Caco-2 (cell line): ENCODE measurements around the gene RCN1. TPM values are rescaled to one million over a fixed set of nuclear protein-coding genes. Genes with fewer than 3 reads are reported as not detected.

ENCODE experiments used
- Bru-seq: library from RNA; stranded (reverse); fragments of 400-500 nt; gene quantifications from one replicate; lab custom pipeline; 2021; lab: Mats Ljungman, UMichigan
- BruChase-seq, 2 experiments: library from RNA; stranded (reverse); fragments of 400-500 nt; gene quantifications; one replicate each; lab custom pipeline; 2021; lab: Mats Ljungman, UMichigan
- BruUV-seq: library from RNA; stranded (reverse); fragments of 400-500 nt; replicated peaks from 2 replicates; lab custom pipeline; 2021; lab: Mats Ljungman, UMichigan
- CTCF ChIA-PET: fragments of 300-600 bp; sonication (Branson Sonifier 250); formaldehyde crosslinking; loops from one replicate; lab custom pipeline; 2022; ENCODE audit warnings: antibody characterized with exemption; lab: Charles Lee
- POLR2A ChIA-PET: fragments of 300-600 bp; sonication (Branson Sonifier 250); formaldehyde crosslinking; loops from one replicate; lab custom pipeline; 2022; ENCODE audit warnings: antibody characterized with exemption; lab: Charles Lee
- DNase-seq, 2 experiments: peaks; one replicate each; pipeline versions ENCODE4 v3.0.0 to v3.0.0-alpha.2; 2020 to 2022
- H3K27me3 ChIP-seq: replicated peaks from 2 replicates; pipeline ENCODE4 v1.6.0; 2011; ENCODE audit warnings: low read length; ENCODE audit not compliant: control insufficient read depth, insufficient read depth
- H3K36me3 ChIP-seq: 2 replicates; pipeline ENCODE4 v1.5.1; 2011; ENCODE audit warnings: low read length; ENCODE audit not compliant: control insufficient read depth, insufficient read depth
- H3K4me1 ChIP-seq: fragments of 250-450 bp; sonication (Bioruptor Pico); 2 replicates; pipeline ENCODE4 v1.5.1; 2020; ENCODE audit warnings: mild to moderate bottlenecking
- H3K4me3 ChIP-seq: 2 replicates; pipeline ENCODE4 v1.5.1; 2011; ENCODE audit warnings: low read depth, mild to moderate bottlenecking, control low read depth, low read length
- H3K9me3 ChIP-seq: fragments of 250-450 bp; sonication (Bioruptor Pico); 2 replicates; pipeline ENCODE4 v1.5.1; 2020; ENCODE audit warnings: mild to moderate bottlenecking, moderate library complexity
- H3K27ac Mint-ChIP-seq: one replicate; pipeline ENCODE4 v1.8.0; 2022; ENCODE audit warnings: mixed read lengths; ENCODE audit not compliant: unreplicated experiment
- H3K27me3 Mint-ChIP-seq: one replicate; pipeline ENCODE4 v1.8.0; 2022; ENCODE audit warnings: mixed read lengths; ENCODE audit not compliant: insufficient read depth, unreplicated experiment
- H3K36me3 Mint-ChIP-seq: one replicate; pipeline ENCODE4 v1.8.0; 2022; ENCODE audit warnings: mild to moderate bottlenecking, mixed read lengths; ENCODE audit not compliant: insufficient read depth, unreplicated experiment
- H3K4me1 Mint-ChIP-seq: one replicate; pipeline ENCODE4 v1.8.0; 2022; ENCODE audit warnings: low read depth, mixed read lengths; ENCODE audit not compliant: unreplicated experiment
- H3K4me3 Mint-ChIP-seq: one replicate; pipeline ENCODE4 v1.8.0; 2022; ENCODE audit warnings: mild to moderate bottlenecking, moderate library complexity, mixed read lengths; ENCODE audit not compliant: unreplicated experiment
- H3K9me3 Mint-ChIP-seq: one replicate; pipeline ENCODE4 v1.8.0; 2022; ENCODE audit warnings: mixed read lengths; ENCODE audit not compliant: unreplicated experiment
- CTCF ChIP-seq, 2 experiments: fragments of 200-600 bp in 1 of 2; IDR thresholded peaks; 1 replicate in 1 of 2; 2 replicates in 1 of 2; pipeline versions ENCODE4 v1.5.1 to v1.8.0; 2011 to 2022; ENCODE audit warnings: antibody characterized with exemption in 1 of 2, control low read depth in 1 of 2, inconsistent platforms in 1 of 2, low read depth in 1 of 2, low read length in 1 of 2, mild to moderate bottlenecking in 1 of 2, moderate library complexity in 1 of 2; ENCODE audit not compliant: insufficient read depth in 1 of 2, severe bottlenecking in 1 of 2, unreplicated experiment in 1 of 2
- intact Hi-C: fragments of 100-400 bp; cut with micrococcal nuclease; formaldehyde crosslinking; loops from one replicate; pipeline ENCODE4 v1.10.0; 2022; ENCODE audit not compliant: unreplicated experiment
- long read RNA-seq: library from polyadenylated mRNA; stranded (forward); transcript quantifications from one replicate; pipeline ENCODE4 v2.0.0, GENCODE V29; 2022
- total RNA-seq: library from RNA; stranded (reverse); gene quantifications from 2 replicates; pipeline ENCODE4 v1.2.3, GENCODE V29; 2022

RCN1 gene
- total RNA-seq = 151 and 185 TPM in 2 replicates
- Bru-seq, nascent RNA = percentile 96 among the genes with signal in this experiment
- BruChase-seq, experiment 1, labeled RNA remaining after a 2-hour chase = percentile 99 among the genes with signal in this experiment
- percentile 100 among the genes with signal in this experiment for BruChase-seq, experiment 2, labeled RNA remaining after a 6-hour chase
- long read RNA-seq, transcript RCN1-201 (6 exons, 2,572 nt) = major isoform, 285 of 305 reads
- long read RNA-seq, transcript RCN1-204 (2 exons, 2,653 nt) = minor isoform, 5 of 305 reads
- long read RNA-seq, partial matches to known transcripts = 3 of 305 reads
- long read RNA-seq, other reads (novel, unspliced or antisense) = 9 of 305 reads

- peak within 1 kb of the TSS; percentile 91 for H3K27ac Mint-ChIP-seq
- no TSS peak for BruUV-seq
- Histone ChIP-seq H3K36me3 (no peaks in the 10 kb centered on the region), H3K4me3 (peak within 1 kb of the TSS; percentile 65), H3K4me1 (peaks cover 13% of the 10 kb centered on the region), H3K9me3 (no peaks in the 10 kb centered on the region), H3K27me3 (no peaks in the 10 kb centered on the region)
- H3K27me3 Mint-ChIP-seq = peaks cover 9% of the 10 kb centered on the region
- H3K36me3 Mint-ChIP-seq = peaks cover 30% of the 10 kb centered on the region
- intact Hi-C loops = loop anchor here (1.0 kb wide), 1 partner anchor 13 kb away; no protein-coding TSS in a partner anchor
- H3K9me3 Mint-ChIP-seq = no peaks in the 10 kb centered on the region
- POLR2A ChIA-PET = interaction anchor here (0.5 to 1.3 kb wide), 9 partner anchors 10 to 294 kb away, joined by 3 to 6 read pairs (median 4); no protein-coding TSS in a partner anchor
- H3K4me3 Mint-ChIP-seq = peak within 1 kb of the TSS; percentile 83
- CTCF ChIA-PET = interaction anchor here (0.6 to 1.2 kb wide), 3 partner anchors 10 to 357 kb away, joined by 3 read pairs; no protein-coding TSS in a partner anchor
- peaks cover 28% of the 10 kb centered on the region for H3K4me1 Mint-ChIP-seq
- TF ChIP-seq CTCF (IDR thresholded peaks at IDR 0.05; ENCODE audit: insufficient read depth in 1 of 2, low read depth in 1 of 2, low read length in 1 of 2, severe bottlenecking in 1 of 2, unreplicated experiment in 1 of 2) = no peak
- peak; percentile 67 to 84 for DNase-seq
These were observed at the start of gene RCN1 for GRCh38 chr11:32090545-32091370. Gene RCN1 (plus strand): TSS chr11:32091074. CDS start chr11:32091197, 123 bp downstream.

DNA sequence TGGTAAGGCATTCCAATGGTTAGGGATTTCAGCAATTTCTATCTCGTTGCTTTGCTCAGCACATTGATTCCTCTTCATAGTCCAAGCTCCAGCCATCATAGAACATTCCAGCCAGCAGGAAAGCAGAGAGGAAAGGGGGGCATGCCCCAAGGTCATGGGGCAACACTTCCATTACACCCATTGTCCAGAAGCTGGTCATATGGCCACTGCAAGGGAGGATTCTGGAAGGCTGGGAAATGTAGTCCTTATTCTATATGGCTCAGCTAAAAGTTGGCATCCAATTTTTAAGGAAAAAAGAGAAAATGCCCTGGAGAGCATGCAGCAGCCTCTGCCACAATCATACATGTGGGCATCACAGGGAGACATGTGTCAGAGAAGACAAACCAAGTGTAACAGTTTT, 47.1 kb upstream of the RCN1 start:
- Histone ChIP-seq H3K36me3 (no peaks in the 10 kb centered on the region), H3K27me3 (no peaks in the 10 kb centered on the region), H3K4me3 (no peak overlapping the region), H3K9me3 (no peaks in the 10 kb centered on the region), H3K4me1 (no peaks in the 10 kb centered on the region)
- no peak for DNase-seq
- Mint-ChIP-seq H3K27ac (no peak overlapping the region), H3K4me1 (no peaks in the 10 kb centered on the region), H3K27me3 (peaks cover 20% of the 10 kb centered on the region), H3K36me3 (no peaks in the 10 kb centered on the region), H3K9me3 (no peaks in the 10 kb centered on the region), H3K4me3 (no peak overlapping the region)
- BruUV-seq = no TSS peak
- intact Hi-C loops = no loop called here
- TF ChIP-seq CTCF (IDR thresholded peaks at IDR 0.05; ENCODE audit: insufficient read depth in 1 of 2, low read depth in 1 of 2, low read length in 1 of 2, severe bottlenecking in 1 of 2, unreplicated experiment in 1 of 2) = no peak
- POLR2A ChIA-PET = no interaction called here
- CTCF ChIA-PET = no interaction called here

DNA sequence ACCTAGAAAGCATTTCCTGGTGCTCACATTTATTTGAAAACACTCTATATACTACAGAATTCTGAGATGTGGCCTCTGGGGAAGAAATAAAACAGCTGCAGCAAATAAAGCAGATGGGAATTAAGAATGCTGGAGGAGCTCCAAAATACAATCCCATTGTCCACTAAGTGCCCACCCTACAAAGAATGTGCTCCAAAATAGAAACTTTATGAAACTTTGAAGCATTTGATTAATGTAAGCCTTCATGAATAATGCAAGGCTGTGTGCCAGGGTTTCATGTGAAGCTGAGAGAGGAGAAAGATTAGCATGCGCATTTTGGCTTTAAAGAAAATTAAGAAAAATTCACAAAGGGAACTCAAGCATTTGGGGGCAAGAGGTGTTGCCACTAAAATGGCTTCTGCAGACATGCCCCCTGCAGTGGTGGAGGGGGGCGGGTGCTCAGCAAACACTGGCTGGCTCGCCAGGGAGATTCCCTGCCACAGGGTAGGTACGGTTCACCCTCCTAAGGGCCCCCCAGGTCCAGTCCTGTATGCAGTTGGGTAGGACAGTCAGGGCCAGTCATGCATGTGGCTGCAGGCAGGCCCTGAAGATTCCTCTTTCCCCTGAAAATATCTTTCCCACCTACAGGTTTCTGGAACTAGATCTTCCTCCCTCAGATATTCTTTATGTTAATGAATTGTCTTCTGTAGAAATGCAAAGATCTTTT, 46.6 kb upstream of the RCN1 start:
- no peaks in the 10 kb centered on the region for H3K9me3 Mint-ChIP-seq
- no peaks in the 10 kb centered on the region for H3K27me3 ChIP-seq
- H3K27me3 Mint-ChIP-seq = peaks cover 20% of the 10 kb centered on the region
- no peaks in the 10 kb centered on the region for H3K9me3 ChIP-seq
- H3K36me3 Mint-ChIP-seq = no peaks in the 10 kb centered on the region
- CTCF ChIA-PET = no interaction called here
- H3K4me3 ChIP-seq = no peak overlapping the region
- no peaks in the 10 kb centered on the region for H3K4me1 ChIP-seq
- no peaks in the 10 kb centered on the region for H3K36me3 ChIP-seq
- intact Hi-C loops = no loop called here
- H3K4me3 Mint-ChIP-seq = no peak overlapping the region
- no peak for TF ChIP-seq CTCF (IDR thresholded peaks at IDR 0.05; ENCODE audit: insufficient read depth in 1 of 2, low read depth in 1 of 2, low read length in 1 of 2, severe bottlenecking in 1 of 2, unreplicated experiment in 1 of 2)
- no peak for DNase-seq
- no peaks in the 10 kb centered on the region for H3K4me1 Mint-ChIP-seq
- POLR2A ChIA-PET = no interaction called here
- BruUV-seq = no TSS peak
- H3K27ac Mint-ChIP-seq = no peak overlapping the region
